HG02840 (cell line): ENCODE data around the gene KCTD13.
"Not testable (repeated sequence)": the region's sequence is repeated elsewhere in the genome, so short reads cannot be mapped to it uniquely, and the experiment has no call there.

ENCODE experiments used
- ATAC-seq: cut with Tn5 transposase; IDR thresholded peaks from one replicate; pipeline ENCODE4 v1.9.1; 2021; ENCODE audit warnings: mild to moderate bottlenecking, moderate library complexity, moderate number of reproducible peaks; ENCODE audit not compliant: unreplicated experiment, low FRiP score

The KCTD13 gene

GRCh38 chr16:29925781-29926710 lies at the start of gene KCTD13:
TSS of gene KCTD13 (minus strand) at chr16:29926226. CDS start at chr16:29926033, 193 bp downstream.
- ATAC-seq, result peak; percentile 89

GRCh38 chr16:29975134-29975538 lies 49.1 kb upstream of the KCTD13 start:
- ATAC-seq, result no peak

GRCh38 chr16:29974291-29975133 lies 48.5 kb upstream of the KCTD13 start:
- no peak for ATAC-seq

- peak; percentile 90 for ATAC-seq
Observed at GRCh38 chr16:29973384-29974246, 47.6 kb upstream of the KCTD13 start, which contains the start of gene TAOK2. TSS of gene TAOK2 (plus strand) at chr16:29973868. CDS start at chr16:29977773, 3,905 bp downstream.

GRCh38 chr16:29972992-29973383 lies 47.0 kb upstream of the KCTD13 start:
- ATAC-seq, result no peak

GRCh38 chr16:29972500-29972899 lies 46.5 kb upstream of the KCTD13 start:
- no peak for ATAC-seq

GRCh38 chr16:29971304-29971703 lies 45.3 kb upstream of the KCTD13 start:
- ATAC-seq, result no peak

- ATAC-seq, result no peak
Observed at GRCh38 chr16:29968205-29968604, 42.2 kb upstream of the KCTD13 start.

- no peak for ATAC-seq
Observed at GRCh38 chr16:29963021-29963743, 37.2 kb upstream of the KCTD13 start.

- no peak for ATAC-seq
Observed at GRCh38 chr16:29962344-29962994, 36.4 kb upstream of the KCTD13 start.

GRCh38 chr16:29961479-29962343 lies 35.7 kb upstream of the KCTD13 start, which contains the start of gene TMEM219:
TSS of gene TMEM219 (plus strand) at chr16:29962079. CDS start at chr16:29963144, 1,065 bp downstream.
- ATAC-seq, result peak; percentile 82

- no peak for ATAC-seq
Observed at GRCh38 chr16:29961127-29961478, 35.1 kb upstream of the KCTD13 start.

GRCh38 chr16:29959821-29960220 lies 33.8 kb upstream of the KCTD13 start:
- not testable (repeated sequence) for ATAC-seq

GRCh38 chr16:29959293-29959692 lies 33.3 kb upstream of the KCTD13 start:
- no peak for ATAC-seq

- no peak for ATAC-seq
Observed at GRCh38 chr16:29958756-29959155, 32.7 kb upstream of the KCTD13 start.

- ATAC-seq, result no peak
Observed at GRCh38 chr16:29951625-29952365, 25.8 kb upstream of the KCTD13 start.

GRCh38 chr16:29950806-29951461 lies 24.9 kb upstream of the KCTD13 start:
- ATAC-seq, result no peak
